Mesenchymal stem cell (in vitro differentiated cells and primary cell): ENCODE data around the gene IL9.

Experiments
- DNase-seq: peaks from one replicate; pipeline ENCODE4 v3.0.0-alpha.2; 2013
- H2AFZ ChIP-seq: one replicate; pipeline ENCODE4 v1.6.1; 2013; ENCODE audit warnings: low read depth, mild to moderate bottlenecking, control low read depth, inconsistent platforms, low read length, moderate library complexity
- H2AK5ac ChIP-seq: 2 replicates; pipeline ENCODE4 v1.6.1; 2013; ENCODE audit warnings: low read length, moderate library complexity, mild to moderate bottlenecking, inconsistent platforms; ENCODE audit not compliant: severe bottlenecking
- H2BK120ac ChIP-seq: one replicate; pipeline ENCODE4 v1.6.1; 2013; ENCODE audit warnings: low read depth, mild to moderate bottlenecking, inconsistent platforms, low read length, moderate library complexity
- H2BK12ac ChIP-seq, 2 experiments: one replicate each; pipeline ENCODE4 v1.6.1; 2013; ENCODE audit warnings: inconsistent platforms in 2 of 2, low read length in 2 of 2, mild to moderate bottlenecking in 2 of 2, moderate library complexity in 2 of 2, control low read depth in 1 of 2
- H2BK15ac ChIP-seq: one replicate; pipeline ENCODE4 v1.6.1; 2013; ENCODE audit warnings: mild to moderate bottlenecking, low read depth, inconsistent platforms; ENCODE audit not compliant: poor library complexity, severe bottlenecking
- H2BK5ac ChIP-seq: 2 replicates; pipeline ENCODE4 v1.6.1; 2013; ENCODE audit warnings: low read depth, mild to moderate bottlenecking, low read length, control low read depth, inconsistent platforms; ENCODE audit not compliant: poor library complexity, severe bottlenecking
- H3K14ac ChIP-seq, 2 experiments: one replicate each; pipeline ENCODE4 v1.6.1; 2013; ENCODE audit warnings: inconsistent platforms in 2 of 2, low read length in 2 of 2, control low read depth in 1 of 2, mild to moderate bottlenecking in 1 of 2, moderate library complexity in 1 of 2
- H3K18ac ChIP-seq, 2 experiments: one replicate each; pipeline ENCODE4 v1.6.1; 2013; ENCODE audit warnings: inconsistent platforms in 2 of 2, low read length in 2 of 2, control low read depth in 1 of 2, low read depth in 1 of 2, mild to moderate bottlenecking in 1 of 2
- H3K23ac ChIP-seq, 2 experiments: one replicate each; pipeline ENCODE4 v1.6.1; 2013; ENCODE audit warnings: inconsistent platforms in 2 of 2, low read length in 2 of 2, mild to moderate bottlenecking in 2 of 2, moderate library complexity in 2 of 2, control low read depth in 1 of 2
- H3K27ac ChIP-seq: 2 replicates; pipeline ENCODE4 v1.5.1; 2013; ENCODE audit warnings: mild to moderate bottlenecking, moderate library complexity, low read length, control low read depth, inconsistent platforms; ENCODE audit not compliant: poor library complexity, severe bottlenecking
- H3K27me3 ChIP-seq, 2 experiments: 2 replicates each; pipeline versions ENCODE4 v1.6.1 to v1.7.0; 2013; ENCODE audit warnings: low read length in 2 of 2, mild to moderate bottlenecking in 2 of 2, moderate library complexity in 2 of 2, control low read depth in 1 of 2, inconsistent platforms in 1 of 2; ENCODE audit not compliant: control insufficient read depth in 1 of 2, insufficient read depth in 1 of 2
- H3K36me3 ChIP-seq, 2 experiments: 2 replicates each; pipeline versions ENCODE4 v1.6.1 to v1.7.0; 2013; ENCODE audit warnings: low read length in 2 of 2, control low read depth in 1 of 2, inconsistent platforms in 1 of 2, low read depth in 1 of 2, mild to moderate bottlenecking in 1 of 2; ENCODE audit not compliant: insufficient read depth in 2 of 2, control insufficient read depth in 1 of 2
- H3K4ac ChIP-seq, 2 experiments: one replicate each; pipeline ENCODE4 v1.6.1; 2013; ENCODE audit warnings: inconsistent platforms in 2 of 2, low read length in 2 of 2, mild to moderate bottlenecking in 2 of 2, moderate library complexity in 2 of 2, control low read depth in 1 of 2, low read depth in 1 of 2
- H3K4me1 ChIP-seq: 2 replicates; pipeline ENCODE4 v1.6.1; 2013; ENCODE audit warnings: low read depth, low read length, control low read depth; ENCODE audit not compliant: control insufficient read depth, insufficient read depth
- H3K4me2 ChIP-seq: 2 replicates; pipeline ENCODE4 v1.6.1; 2013; ENCODE audit warnings: low read length, mild to moderate bottlenecking, inconsistent platforms; ENCODE audit not compliant: poor library complexity, severe bottlenecking
- H3K4me3 ChIP-seq, 2 experiments: 2 replicates each; pipeline versions ENCODE4 v1.5.1 to v1.7.0; 2013; ENCODE audit warnings: low read length in 2 of 2, mild to moderate bottlenecking in 2 of 2, control low read depth in 1 of 2, low read depth in 1 of 2; ENCODE audit not compliant: insufficient read depth in 1 of 2
- H3K79me1 ChIP-seq: replicated peaks from 2 replicates; pipeline ENCODE4 v1.6.1; 2013; ENCODE audit warnings: mild to moderate bottlenecking, control low read depth, low read length, inconsistent platforms; ENCODE audit not compliant: poor library complexity, severe bottlenecking
- H3K9ac ChIP-seq: 2 replicates; pipeline ENCODE4 v1.7.0; 2013; ENCODE audit warnings: mild to moderate bottlenecking, low read length, moderate library complexity
- H3K9me3 ChIP-seq: 2 replicates; pipeline ENCODE4 v1.7.0; 2013; ENCODE audit warnings: mild to moderate bottlenecking, low read length; ENCODE audit not compliant: control insufficient read depth
- H4K8ac ChIP-seq: one replicate; pipeline ENCODE4 v1.6.1; 2013; ENCODE audit warnings: inconsistent platforms, mild to moderate bottlenecking, low read length, moderate library complexity
- H4K91ac ChIP-seq: one replicate; pipeline ENCODE4 v1.6.1; 2013; ENCODE audit warnings: mild to moderate bottlenecking, low read length, inconsistent platforms
- WGBS: methylation state at CpG from one replicate; pipeline ENCODE4 v1.1.7; 2013; ENCODE audit warnings: mixed read lengths; 5-methylcytosine and 5-hydroxymethylcytosine counted together

IL9 gene

GRCh38 chr5:135850671-135851070, 45.0 kb downstream of the IL9 start:
- Histone ChIP-seq H3K4ac (no peak overlapping the region), H3K4me2 (no peak overlapping the region), H2BK12ac (no peak overlapping the region), H3K18ac (no peak overlapping the region), H3K9ac (no peak overlapping the region), H3K36me3 (no peaks in the 10 kb centered on the region), H3K79me1 (no peaks in the 10 kb centered on the region), H3K4me3 (no peak overlapping the region), H3K23ac (no peak overlapping the region), H2BK15ac (no peak overlapping the region), H2AK5ac (no peak overlapping the region), H3K27ac (no peak overlapping the region), H2BK5ac (no peak overlapping the region), H2AFZ (no peak overlapping the region), H3K9me3 (peaks cover 17% of the 10 kb centered on the region), H3K4me1 (no peaks in the 10 kb centered on the region), H4K91ac (no peak overlapping the region), H4K8ac (no peak overlapping the region), H2BK120ac (no peak overlapping the region), H3K27me3 (peaks cover 6 to 36% of the 10 kb centered on the region in 2 experiments), H3K14ac (no peak overlapping the region)
- DNase-seq: no peak
- whole genome bisulfite sequencing: 92% methylated on average over 6 of the region's 6 CpGs

GRCh38 chr5:135850231-135850630, 45.4 kb downstream of the IL9 start:
- Histone ChIP-seq H2BK120ac (no peak overlapping the region), H3K27me3 (peaks cover 6 to 34% of the 10 kb centered on the region in 2 experiments), H2AFZ (no peak overlapping the region), H2BK15ac (no peak overlapping the region), H3K4ac (no peak overlapping the region), H3K36me3 (no peaks in the 10 kb centered on the region), H3K14ac (no peak overlapping the region), H3K9ac (no peak overlapping the region), H3K23ac (no peak overlapping the region), H4K91ac (no peak overlapping the region), H3K4me2 (no peak overlapping the region), H4K8ac (no peak overlapping the region), H3K4me3 (no peak overlapping the region), H3K9me3 (peaks cover 17% of the 10 kb centered on the region), H3K18ac (no peak overlapping the region), H3K27ac (no peak overlapping the region), H2AK5ac (no peak overlapping the region), H2BK12ac (no peak overlapping the region), H2BK5ac (no peak overlapping the region), H3K4me1 (no peaks in the 10 kb centered on the region), H3K79me1 (no peaks in the 10 kb centered on the region)
- no peak for DNase-seq
- WGBS: 92% methylated on average over 9 of the region's 9 CpGs

GRCh38 chr5:135847976-135848375, 47.7 kb downstream of the IL9 start:
- Histone ChIP-seq H2AK5ac (no peak overlapping the region), H3K18ac (no peak overlapping the region), H4K91ac (no peak overlapping the region), H3K4ac (no peak overlapping the region), H3K27me3 (peaks cover 13 to 42% of the 10 kb centered on the region in 2 experiments), H3K79me1 (no peaks in the 10 kb centered on the region), H3K4me1 (peaks cover 1% of the 10 kb centered on the region), H3K4me2 (no peak overlapping the region), H3K9me3 (no peaks in the 10 kb centered on the region), H3K14ac (no peak overlapping the region), H2BK15ac (no peak overlapping the region), H3K9ac (no peak overlapping the region), H3K27ac (no peak overlapping the region), H3K36me3 (no peaks in the 10 kb centered on the region), H2AFZ (no peak overlapping the region), H3K4me3 (no peak overlapping the region), H2BK5ac (no peak overlapping the region), H3K23ac (no peak overlapping the region), H2BK12ac (no peak overlapping the region), H4K8ac (no peak overlapping the region), H2BK120ac (no peak overlapping the region)
- WGBS: 84% methylated on average over 1 of the region's 1 CpG
- DNase-seq: no peak

- no peak overlapping the region for H3K14ac ChIP-seq
- H3K4ac ChIP-seq: no peak overlapping the region
- H3K23ac ChIP-seq: no peak overlapping the region
- H2BK12ac ChIP-seq: no peak overlapping the region
- no peak overlapping the region for H2BK15ac ChIP-seq
- no peak overlapping the region for H2BK120ac ChIP-seq
- no peak overlapping the region for H2BK5ac ChIP-seq
- H3K18ac ChIP-seq: no peak overlapping the region
- no peaks in the 10 kb centered on the region for H3K36me3 ChIP-seq
- H4K91ac ChIP-seq: no peak overlapping the region
- no peak overlapping the region for H3K4me2 ChIP-seq
- H2AFZ ChIP-seq: no peak overlapping the region
- no peak overlapping the region for H2AK5ac ChIP-seq
- H3K9ac ChIP-seq: no peak overlapping the region
- DNase-seq: no peak
- peaks cover 1% of the 10 kb centered on the region for H3K4me1 ChIP-seq
- H3K79me1 ChIP-seq: no peaks in the 10 kb centered on the region
- H3K27me3 ChIP-seq: peaks cover 28 to 54% of the 10 kb centered on the region in 2 experiments
- H3K9me3 ChIP-seq: no peaks in the 10 kb centered on the region
- H3K4me3 ChIP-seq: no peak overlapping the region
- H4K8ac ChIP-seq: no peak overlapping the region
- no peak overlapping the region for H3K27ac ChIP-seq
Measured at GRCh38 chr5:135846311-135846710, 49.3 kb downstream of the IL9 start.
